Upper lobe of left lung (tissue), 6 donors: ENCODE data around the gene TMEM81. TPM values are rescaled to one million over a fixed set of nuclear protein-coding genes. Genes with fewer than 3 reads are reported as not detected.

Experiments used
- ATAC-seq, 2 donors: fragments of 200-7000 bp; cut with Tn5 transposase; one replicate each; pipeline ENCODE4 v1.9.1; 2022; ENCODE audit warnings: mild to moderate bottlenecking in 2 of 2, moderate library complexity in 2 of 2; ENCODE audit not compliant: low FRiP score in 2 of 2
- DNase-seq, 2 donors: peaks; one replicate each; pipeline ENCODE4 v3.0.0-alpha.2; 2019 to 2020
- H3K27ac ChIP-seq, 4 donors: fragments of 200-600 bp; sonication (generic); one replicate each; pipeline ENCODE4 v1.5.1; 2016 to 2019
- H3K27me3 ChIP-seq, 4 donors: fragments of 200-600 bp; sonication (generic); one replicate each; pipeline ENCODE4 v1.5.1; 2017 to 2019
- H3K36me3 ChIP-seq, 4 donors: fragments of 200-600 bp; sonication (generic); one replicate each; pipeline ENCODE4 v1.5.1; 2016 to 2019
- H3K4me1 ChIP-seq, 4 donors: fragments of 200-600 bp; sonication (generic); one replicate each; pipeline ENCODE4 v1.5.1; 2018 to 2019
- H3K4me3 ChIP-seq, 4 donors: fragments of 200-600 bp; sonication (generic); one replicate each; pipeline ENCODE4 v1.5.1; 2017 to 2019; ENCODE audit warnings: mild to moderate bottlenecking in 2 of 4, moderate library complexity in 1 of 4
- H3K9me3 ChIP-seq, 4 donors: fragments of 200-600 bp; sonication (generic); one replicate each; pipeline ENCODE4 v1.5.1; 2018 to 2019
- CTCF ChIP-seq, 6 experiments: fragments of 450-650 bp in 4 of 6; fragments of 200-600 bp in 2 of 6; sonication (generic) in 2 of 6; IDR thresholded peaks; one replicate each; pipeline ENCODE4 v1.5.1; 2016 to 2019; ENCODE audit warnings: antibody characterized with exemption in 6 of 6
- EP300 ChIP-seq, 4 donors: sonication (generic); formaldehyde crosslinking; IDR thresholded peaks; one replicate each; pipeline ENCODE4 v1.5.1; 2017; ENCODE audit warnings: antibody characterized with exemption in 4 of 4, control low read depth in 2 of 4
- POLR2A ChIP-seq, 4 donors: fragments of 450-650 bp; IDR thresholded peaks; one replicate each; pipeline ENCODE4 v1.5.1; 2016 to 2017; ENCODE audit warnings: antibody characterized with exemption in 4 of 4, mild to moderate bottlenecking in 2 of 4
- POLR2AphosphoS5 ChIP-seq, 2 donors: sonication (generic); formaldehyde crosslinking; IDR thresholded peaks; one replicate each; pipeline ENCODE4 v1.5.1; 2017; ENCODE audit warnings: antibody characterized with exemption in 2 of 2
- WGBS, 2 donors: methylation state at CpG; one replicate each; pipeline ENCODE4 v1.1.5; 2017 to 2018; 5-methylcytosine and 5-hydroxymethylcytosine counted together
- total RNA-seq, 6 donors: library from RNA; depleted of rRNA in 4 of 6; stranded (reverse); fragments of >200 nt in 4 of 6; gene quantifications; one replicate each; pipeline versions ENCODE4 v1.1.0 to v1.2.1, GENCODE V29; 2016 to 2021
- donor health status: DM: no; HTN: no; CAD: no; lungs with moderate emphysema.
- donor health status: DM: no; HTN: yes; CAD: no; lungs with severe emphysema.

TMEM81 gene
- total RNA-seq, 6 donors from 2014 or later: 1.2 to 7.2 (median 2.8) TPM

GRCh38 chr1:205047764-205048231 lies 36.5 kb downstream of the TMEM81 start:
- Histone ChIP-seq H3K36me3 (no peaks in the 10 kb centered on the region), H3K4me3 (no peak overlapping the region), H3K9me3 (no peaks in the 10 kb centered on the region), H3K27me3 (peaks cover 0 to 19% (median 2%) of the 10 kb centered on the region in 4 donors), H3K4me1 (peaks cover 0 to 6% (median 2%) of the 10 kb centered on the region in 4 donors), H3K27ac (no peak overlapping the region)
- no peak for ATAC-seq
- TF ChIP-seq POLR2AphosphoS5 (IDR thresholded peaks at IDR 0.05) (no peak), EP300 (IDR thresholded peaks at IDR 0.05) (no peak), POLR2A (IDR thresholded peaks at IDR 0.05) (no peak), CTCF (IDR thresholded peaks at IDR 0.05) (no peak)
- DNase-seq: no peak
- WGBS, 2 donors: 62 to 78% methylated on average over 5 of the region's 5 CpGs

- Histone ChIP-seq H3K9me3 (no peaks in the 10 kb centered on the region), H3K36me3 (no peaks in the 10 kb centered on the region), H3K27me3 (peaks cover 0 to 23% (median 2%) of the 10 kb centered on the region in 4 donors), H3K4me1 (peaks cover 0 to 8% (median 2%) of the 10 kb centered on the region in 4 donors), H3K4me3 (no peak overlapping the region), H3K27ac (no peak overlapping the region)
- 11 to 40% methylated on average over 1 to 2 of the region's 4 CpGs for WGBS, 2 donors
- ATAC-seq (no peak), DNase-seq (no peak)
- no peak for TF ChIP-seq EP300 (IDR thresholded peaks at IDR 0.05)
- TF ChIP-seq POLR2A (IDR thresholded peaks at IDR 0.05): no peak
- no peak for TF ChIP-seq POLR2AphosphoS5 (IDR thresholded peaks at IDR 0.05)
- no peak for TF ChIP-seq CTCF (IDR thresholded peaks at IDR 0.05)
Observed at GRCh38 chr1:205046870-205047269, 37.4 kb downstream of the TMEM81 start.

GRCh38 chr1:205045146-205045545 lies 39.1 kb downstream of the TMEM81 start:
- 24 to 28% methylated on average over 11 of the region's 11 CpGs for WGBS, 2 donors

GRCh38 chr1:205044741-205045140 lies 39.5 kb downstream of the TMEM81 start:
- Histone ChIP-seq H3K4me3 (no peak overlapping the region), H3K9me3 (no peaks in the 10 kb centered on the region), H3K36me3 (no peaks in the 10 kb centered on the region), H3K27me3 (peaks cover 0 to 23% (median 2%) of the 10 kb centered on the region in 4 donors), H3K4me1 (peaks cover 0 to 8% (median 2%) of the 10 kb centered on the region in 4 donors), H3K27ac (no peak overlapping the region)
- WGBS, 2 donors: 9 to 21% methylated on average over 4 to 5 of the region's 5 CpGs
- no peak for ATAC-seq
- TF ChIP-seq POLR2AphosphoS5 (IDR thresholded peaks at IDR 0.05): no peak
- TF ChIP-seq EP300 (IDR thresholded peaks at IDR 0.05): no peak
- TF ChIP-seq CTCF (IDR thresholded peaks at IDR 0.05): no peak
- no peak for TF ChIP-seq POLR2A (IDR thresholded peaks at IDR 0.05)
- DNase-seq: no peak

More at GRCh38 chr1:205045146-205045545, 39.1 kb downstream of the TMEM81 start:
- no peak overlapping the region for H3K27ac ChIP-seq
- TF ChIP-seq POLR2AphosphoS5 (IDR thresholded peaks at IDR 0.05) (no peak), CTCF (IDR thresholded peaks at IDR 0.05) (no peak), EP300 (IDR thresholded peaks at IDR 0.05) (no peak), POLR2A (IDR thresholded peaks at IDR 0.05) (no peak)
- no peak overlapping the region for H3K4me3 ChIP-seq
- H3K9me3 ChIP-seq: no peaks in the 10 kb centered on the region
- ATAC-seq (no peak), DNase-seq (no peak)
- H3K36me3 ChIP-seq: no peaks in the 10 kb centered on the region
- peaks cover 0 to 8% (median 2%) of the 10 kb centered on the region in 4 donors for H3K4me1 ChIP-seq
- peaks cover 0 to 23% (median 2%) of the 10 kb centered on the region in 4 donors for H3K27me3 ChIP-seq

- Histone ChIP-seq H3K9me3 (no peaks in the 10 kb centered on the region), H3K36me3 (no peaks in the 10 kb centered on the region), H3K27ac (no peak overlapping the region), H3K27me3 (peaks cover 0 to 23% (median 2%) of the 10 kb centered on the region in 4 donors), H3K4me3 (no peak overlapping the region), H3K4me1 (peaks cover 0 to 8% (median 2%) of the 10 kb centered on the region in 4 donors)
- TF ChIP-seq POLR2A (IDR thresholded peaks at IDR 0.05) (no peak), POLR2AphosphoS5 (IDR thresholded peaks at IDR 0.05) (no peak), CTCF (IDR thresholded peaks at IDR 0.05) (no peak), EP300 (IDR thresholded peaks at IDR 0.05) (no peak)
- no peak for ATAC-seq
- 41 to 45% methylated on average over 4 of the region's 4 CpGs for WGBS, 2 donors
- no peak for DNase-seq
Observed at GRCh38 chr1:205043866-205044265, 40.4 kb downstream of the TMEM81 start.
